Retinal pigment epithelial cell (primary cell): ENCODE results near the gene ENPP4.

Experiments used
- DNase-seq: peaks from one replicate; pipeline ENCODE4 v3.0.0-alpha.2; 2010; ENCODE audit warnings: low read depth
- H3K4me3 ChIP-seq: 2 replicates; pipeline ENCODE4 v1.5.1; 2011; ENCODE audit warnings: mild to moderate bottlenecking, low read length, control low read depth, moderate library complexity
- TF ChIP-seq, protein P1 (sequence below): conservative IDR thresholded peaks from 2 replicates; pipeline ENCODE4 v1.5.1; 2011; ENCODE audit warnings: low read depth, low read length, control low read depth, inconsistent platforms

Gene ENPP4

GRCh38 chr6:46159229-46159628, 29.4 kb downstream of the ENPP4 start:
- DNase-seq, result no peak
- TF ChIP-seq, protein P1, sequence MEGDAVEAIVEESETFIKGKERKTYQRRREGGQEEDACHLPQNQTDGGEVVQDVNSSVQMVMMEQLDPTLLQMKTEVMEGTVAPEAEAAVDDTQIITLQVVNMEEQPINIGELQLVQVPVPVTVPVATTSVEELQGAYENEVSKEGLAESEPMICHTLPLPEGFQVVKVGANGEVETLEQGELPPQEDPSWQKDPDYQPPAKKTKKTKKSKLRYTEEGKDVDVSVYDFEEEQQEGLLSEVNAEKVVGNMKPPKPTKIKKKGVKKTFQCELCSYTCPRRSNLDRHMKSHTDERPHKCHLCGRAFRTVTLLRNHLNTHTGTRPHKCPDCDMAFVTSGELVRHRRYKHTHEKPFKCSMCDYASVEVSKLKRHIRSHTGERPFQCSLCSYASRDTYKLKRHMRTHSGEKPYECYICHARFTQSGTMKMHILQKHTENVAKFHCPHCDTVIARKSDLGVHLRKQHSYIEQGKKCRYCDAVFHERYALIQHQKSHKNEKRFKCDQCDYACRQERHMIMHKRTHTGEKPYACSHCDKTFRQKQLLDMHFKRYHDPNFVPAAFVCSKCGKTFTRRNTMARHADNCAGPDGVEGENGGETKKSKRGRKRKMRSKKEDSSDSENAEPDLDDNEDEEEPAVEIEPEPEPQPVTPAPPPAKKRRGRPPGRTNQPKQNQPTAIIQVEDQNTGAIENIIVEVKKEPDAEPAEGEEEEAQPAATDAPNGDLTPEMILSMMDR, result no peak
- no peak overlapping the region for H3K4me3 ChIP-seq

DNA sequence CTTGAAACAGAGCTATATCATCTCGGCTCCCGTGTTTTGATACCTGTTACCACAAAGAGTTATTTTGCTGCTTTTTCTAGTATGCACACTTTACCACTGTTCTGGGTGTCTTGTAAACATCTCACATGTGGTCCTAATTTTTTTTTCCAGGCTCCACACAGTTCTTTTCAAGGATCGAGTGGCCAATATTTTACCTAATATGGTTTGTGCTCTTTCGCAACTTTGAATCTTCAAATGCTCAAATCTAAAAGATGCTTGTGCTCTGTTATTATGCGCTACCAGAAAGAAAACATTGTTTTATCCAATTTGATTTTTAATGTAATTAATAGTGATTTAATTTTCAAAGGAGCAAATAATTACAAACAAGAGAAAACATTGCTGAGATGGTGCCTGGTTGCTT, 30.3 kb downstream of the ENPP4 start:
- DNase-seq, result no peak
- no peak overlapping the region for H3K4me3 ChIP-seq
- TF ChIP-seq, protein P1, result no peak

- TF ChIP-seq, protein P1, result no peak
- DNase-seq, result peak; percentile 29
Measured at GRCh38 chr6:46170357-46171289, 40.8 kb downstream of the ENPP4 start, which contains the start of gene ENPP5. TSS of gene ENPP5 (minus strand) at chr6:46170980. CDS start at chr6:46168262, 2,718 bp downstream.

GRCh38 chr6:46172176-46172575, 42.4 kb downstream of the ENPP4 start:
- TF ChIP-seq, protein P1, result no peak
- no peak overlapping the region for H3K4me3 ChIP-seq

More at GRCh38 chr6:46170357-46171289, 40.8 kb downstream of the ENPP4 start, which contains the start of gene ENPP5:
- peak within 1 kb of the TSS; percentile 93 for H3K4me3 ChIP-seq

DNA sequence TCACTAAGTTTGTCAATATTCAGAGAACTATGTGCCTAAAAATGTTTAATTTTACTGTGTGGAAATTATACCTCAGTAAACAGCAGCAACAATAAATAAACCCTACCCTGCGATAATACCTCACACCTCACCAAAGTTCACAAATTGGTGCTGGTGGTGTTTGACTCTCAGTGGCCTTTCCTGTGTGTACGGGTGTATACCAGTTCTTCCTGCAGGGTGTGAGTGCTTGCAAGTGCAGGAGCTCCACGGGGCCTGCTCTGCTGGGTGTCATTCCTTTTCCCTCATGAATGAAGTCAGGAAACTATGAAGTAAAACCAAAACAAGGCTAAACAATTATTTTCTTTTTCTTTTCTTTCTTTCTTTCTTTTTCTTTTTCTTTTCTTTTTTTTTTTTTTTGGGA, 45.1 kb downstream of the ENPP4 start:
- no peak overlapping the region for H3K4me3 ChIP-seq
- DNase-seq, result no peak
- TF ChIP-seq, protein P1, result no peak

More at GRCh38 chr6:46172176-46172575, 42.4 kb downstream of the ENPP4 start:
- no peak for DNase-seq

- H3K4me3 ChIP-seq, result no peak overlapping the region
- DNase-seq, result no peak
- TF ChIP-seq, protein P1, result no peak
Measured at GRCh38 chr6:46175446-46175845, 45.7 kb downstream of the ENPP4 start.

- TF ChIP-seq, protein P1, result no peak
- no peak overlapping the region for H3K4me3 ChIP-seq
- DNase-seq, result no peak
Measured at GRCh38 chr6:46175976-46176375, 46.2 kb downstream of the ENPP4 start.
